ENCODE results near the gene PRB3. TPM values are rescaled to one million over a fixed set of nuclear protein-coding genes. Genes with fewer than 3 reads are reported as not detected.

PRB3 gene
- total RNA-seq, 1 donor from 2014 or later, result not detected

- no peak for TF ChIP-seq CTCF (conservative IDR thresholded peaks at IDR 0.05)
- H3K4me3 Mint-ChIP-seq, result no peak overlapping the region
- no peak for DNase-seq (ENCODE audit: extremely low spot score, unreplicated experiment)
- no peaks in the 10 kb centered on the region for H3K4me1 Mint-ChIP-seq (ENCODE audit: unreplicated experiment)
- H3K9me3 Mint-ChIP-seq, result no peaks in the 10 kb centered on the region
- peaks cover 25% of the 10 kb centered on the region for H3K27me3 Mint-ChIP-seq
- H3K27ac Mint-ChIP-seq, result no peak overlapping the region
- H3K36me3 Mint-ChIP-seq, result no peaks in the 10 kb centered on the region
These were observed 42.1 kb downstream of the PRB3 start for GRCh38 chr12:11227373-11227772.

Other genes starting within 250 kb of the PRB3 start
- gene TAS2R19, start 247.1 kb downstream of the PRB3 start, total RNA-seq (ENCODE audit: low replicate concordance), result 3.1 and 3.5 TPM in 2 replicates
- gene TAS2R31, start 238.3 kb downstream of the PRB3 start, total RNA-seq (ENCODE audit: low replicate concordance), result 2.1 and 4.3 TPM in 2 replicates
- 0.85 and 1.0 TPM in 2 replicates for gene TAS2R46, start 207.4 kb downstream of the PRB3 start, total RNA-seq (ENCODE audit: low replicate concordance)
- gene TAS2R43, start 177.4 kb downstream of the PRB3 start, total RNA-seq (ENCODE audit: low replicate concordance), result 0.36 and 1.0 TPM in 2 replicates
- 1.3 and 2.3 TPM in 2 replicates for gene TAS2R30, start 135.1 kb downstream of the PRB3 start, total RNA-seq (ENCODE audit: low replicate concordance)
- 15.1 and 24.0 TPM in 2 replicates for gene SMIM10L1, start 98.5 kb downstream of the PRB3 start, total RNA-seq (ENCODE audit: low replicate concordance)
- gene TAS2R42, start 82.8 kb downstream of the PRB3 start, total RNA-seq (ENCODE audit: low replicate concordance), result not detected in 2 replicates
- not detected in 2 replicates for gene PRB4, start 40.7 kb upstream of the PRB3 start, total RNA-seq (ENCODE audit: low replicate concordance)
- not detected in 2 replicates for gene PRB2, start 125.9 kb upstream of the PRB3 start, total RNA-seq (ENCODE audit: low replicate concordance)

All from type B pancreatic cell (in vitro differentiated cells).